Omental fat pad (tissue), 4 donors: ENCODE data around the gene NHERF1. TPM values are rescaled to one million over a fixed set of nuclear protein-coding genes. Genes with fewer than 3 reads are reported as not detected.

Experiments used
- ATAC-seq: fragments of 150-250 bp; one replicate; pipeline ENCODE4 v1.9.1; 2016; ENCODE audit warnings: mild to moderate bottlenecking, moderate library complexity; ENCODE audit not compliant: low FRiP score
- DNase-seq: peaks from one replicate; pipeline ENCODE4 v3.0.0-alpha.2; 2019; ENCODE audit warnings: low spot score
- CTCF ChIP-seq, 3 donors: fragments of 450-650 bp; IDR thresholded peaks; one replicate each; pipeline ENCODE4 v1.5.1; 2016 to 2017; ENCODE audit warnings: antibody characterized with exemption in 3 of 3, mild to moderate bottlenecking in 3 of 3, moderate library complexity in 2 of 3
- total RNA-seq, 4 donors: library from RNA; depleted of rRNA; stranded (reverse); fragments of >200 nt; gene quantifications; one replicate each; pipeline ENCODE4 v1.1.0, GENCODE V29; 2016

Gene NHERF1
- total RNA-seq, 4 donors from 2014 or later, result 18.0 to 51.7 (median 21.8) TPM

GRCh38 chr17:74807925-74808324 lies 59.5 kb downstream of the NHERF1 start:
- no peak for TF ChIP-seq CTCF (IDR thresholded peaks at IDR 0.05)
- no peak for ATAC-seq
- DNase-seq, result no peak

GRCh38 chr17:74808714-74809430 lies 60.4 kb downstream of the NHERF1 start:
- ATAC-seq (no peak), DNase-seq (no peak)
- no peak for TF ChIP-seq CTCF (IDR thresholded peaks at IDR 0.05)

- no peak for TF ChIP-seq CTCF (IDR thresholded peaks at IDR 0.05)
- ATAC-seq, result no peak
- no peak for DNase-seq
Observed at GRCh38 chr17:74810699-74811485, 62.5 kb downstream of the NHERF1 start.

GRCh38 chr17:74812109-74813009 lies 63.9 kb downstream of the NHERF1 start:
- DNase-seq (no peak), ATAC-seq (no peak)
- TF ChIP-seq CTCF (IDR thresholded peaks at IDR 0.05), result no peak

- DNase-seq (no peak), ATAC-seq (no peak)
- no peak for TF ChIP-seq CTCF (IDR thresholded peaks at IDR 0.05)
Observed at GRCh38 chr17:74814453-74814852, 66.0 kb downstream of the NHERF1 start.

- no peak for TF ChIP-seq CTCF (IDR thresholded peaks at IDR 0.05)
- DNase-seq, result no peak
- no peak for ATAC-seq
Observed at GRCh38 chr17:74815067-74815466, 66.6 kb downstream of the NHERF1 start.
